Astrocyte of the spinal cord (primary cell): ENCODE measurements around the gene SLC6A14.

ENCODE experiments used
- DNase-seq: peaks from one replicate; pipeline ENCODE4 v3.0.0; 2011; ENCODE audit warnings: low read depth, low spot score
- H3K4me3 ChIP-seq: 2 replicates; pipeline ENCODE4 v1.5.1; 2011; ENCODE audit warnings: low read depth, mild to moderate bottlenecking, low read length, moderate library complexity
- in situ Hi-C: cut with HindIII; loops from 2 replicates; pipeline ENCODE4 v1.10.0; 2017; ENCODE audit warnings: low sequenced_read_pairs
- TF ChIP-seq, protein P1 (sequence below): IDR thresholded peaks from 2 replicates; pipeline ENCODE4 v1.5.1; 2012; ENCODE audit warnings: low read depth, mild to moderate bottlenecking, low read length, inconsistent platforms

Gene SLC6A14, protein sequence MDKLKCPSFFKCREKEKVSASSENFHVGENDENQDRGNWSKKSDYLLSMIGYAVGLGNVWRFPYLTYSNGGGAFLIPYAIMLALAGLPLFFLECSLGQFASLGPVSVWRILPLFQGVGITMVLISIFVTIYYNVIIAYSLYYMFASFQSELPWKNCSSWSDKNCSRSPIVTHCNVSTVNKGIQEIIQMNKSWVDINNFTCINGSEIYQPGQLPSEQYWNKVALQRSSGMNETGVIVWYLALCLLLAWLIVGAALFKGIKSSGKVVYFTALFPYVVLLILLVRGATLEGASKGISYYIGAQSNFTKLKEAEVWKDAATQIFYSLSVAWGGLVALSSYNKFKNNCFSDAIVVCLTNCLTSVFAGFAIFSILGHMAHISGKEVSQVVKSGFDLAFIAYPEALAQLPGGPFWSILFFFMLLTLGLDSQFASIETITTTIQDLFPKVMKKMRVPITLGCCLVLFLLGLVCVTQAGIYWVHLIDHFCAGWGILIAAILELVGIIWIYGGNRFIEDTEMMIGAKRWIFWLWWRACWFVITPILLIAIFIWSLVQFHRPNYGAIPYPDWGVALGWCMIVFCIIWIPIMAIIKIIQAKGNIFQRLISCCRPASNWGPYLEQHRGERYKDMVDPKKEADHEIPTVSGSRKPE

DNA sequence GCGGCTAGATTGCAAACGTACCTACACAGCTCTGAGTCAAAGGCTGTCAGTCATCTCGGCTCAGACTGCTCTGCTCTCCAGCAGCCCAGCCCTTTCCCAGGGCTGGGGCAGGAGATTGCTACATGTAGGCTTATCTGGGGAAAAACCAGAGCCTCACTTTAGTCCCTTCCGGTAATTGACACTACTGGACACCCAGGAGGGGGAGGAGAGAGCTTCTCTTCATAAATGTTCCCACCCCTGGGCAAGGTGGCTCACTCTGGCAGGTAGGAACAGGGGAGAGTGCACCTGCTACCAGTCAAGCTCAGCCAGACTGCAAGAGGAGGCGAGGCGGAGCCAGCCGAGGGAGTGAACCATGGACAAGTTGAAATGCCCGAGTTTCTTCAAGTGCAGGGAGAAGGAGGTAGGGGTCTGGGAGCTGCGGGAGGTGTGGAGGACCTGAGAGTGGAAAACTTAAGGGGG lies at the start of gene SLC6A14:
TSS of gene SLC6A14 (plus strand) at position 249 of the 459 bp plus-strand sequence. CDS start at position 353, 104 bp downstream.
- no peak within 1 kb of the TSS for H3K4me3 ChIP-seq
- DNase-seq: no peak
- TF ChIP-seq, protein P1, sequence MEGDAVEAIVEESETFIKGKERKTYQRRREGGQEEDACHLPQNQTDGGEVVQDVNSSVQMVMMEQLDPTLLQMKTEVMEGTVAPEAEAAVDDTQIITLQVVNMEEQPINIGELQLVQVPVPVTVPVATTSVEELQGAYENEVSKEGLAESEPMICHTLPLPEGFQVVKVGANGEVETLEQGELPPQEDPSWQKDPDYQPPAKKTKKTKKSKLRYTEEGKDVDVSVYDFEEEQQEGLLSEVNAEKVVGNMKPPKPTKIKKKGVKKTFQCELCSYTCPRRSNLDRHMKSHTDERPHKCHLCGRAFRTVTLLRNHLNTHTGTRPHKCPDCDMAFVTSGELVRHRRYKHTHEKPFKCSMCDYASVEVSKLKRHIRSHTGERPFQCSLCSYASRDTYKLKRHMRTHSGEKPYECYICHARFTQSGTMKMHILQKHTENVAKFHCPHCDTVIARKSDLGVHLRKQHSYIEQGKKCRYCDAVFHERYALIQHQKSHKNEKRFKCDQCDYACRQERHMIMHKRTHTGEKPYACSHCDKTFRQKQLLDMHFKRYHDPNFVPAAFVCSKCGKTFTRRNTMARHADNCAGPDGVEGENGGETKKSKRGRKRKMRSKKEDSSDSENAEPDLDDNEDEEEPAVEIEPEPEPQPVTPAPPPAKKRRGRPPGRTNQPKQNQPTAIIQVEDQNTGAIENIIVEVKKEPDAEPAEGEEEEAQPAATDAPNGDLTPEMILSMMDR: no peak
- in situ Hi-C loops: no loop called here

DNA sequence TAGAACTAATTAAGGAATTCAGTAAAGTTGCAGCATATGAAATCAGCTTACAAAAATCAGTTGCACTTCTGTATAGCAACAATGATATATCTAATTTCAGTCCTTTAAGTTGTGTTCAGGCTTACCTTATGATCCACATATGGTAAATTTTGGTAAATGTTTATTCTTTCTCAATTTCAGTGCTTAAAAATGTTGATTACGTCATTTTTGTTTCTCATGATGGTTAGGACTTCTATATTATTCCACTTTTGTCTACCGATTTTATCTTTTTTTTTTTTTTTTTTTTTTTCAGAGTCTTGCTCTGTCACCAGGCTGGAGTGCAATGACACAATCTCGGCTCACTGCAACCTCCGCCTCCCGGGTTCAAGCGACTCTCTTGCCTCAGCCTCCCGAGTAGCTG lies 40.7 kb upstream of the SLC6A14 start:
- in situ Hi-C loops: no loop called here
- no peak for DNase-seq
- TF ChIP-seq, protein P1: no peak
- H3K4me3 ChIP-seq: no peak overlapping the region

DNA sequence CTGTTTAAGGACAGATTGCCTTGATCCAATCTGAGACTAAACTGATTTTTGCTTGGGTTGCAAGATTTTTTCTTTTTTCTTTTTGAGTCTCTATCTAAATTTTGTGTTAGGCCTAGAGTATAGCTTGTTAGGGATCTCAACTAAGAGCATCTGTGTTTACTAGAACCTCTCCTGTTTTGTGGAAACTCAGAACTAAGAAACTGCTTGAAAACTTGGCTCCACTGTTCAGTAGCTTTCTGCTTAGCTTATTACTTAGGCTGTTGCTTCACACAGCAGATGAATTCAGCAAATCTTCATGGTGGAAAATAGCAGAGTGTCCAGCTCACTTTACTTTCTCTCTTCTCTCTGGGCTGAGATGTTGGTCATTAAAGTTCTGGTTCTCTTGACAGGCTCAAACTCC lies 36.7 kb upstream of the SLC6A14 start:
- in situ Hi-C loops: no loop called here
- no peak overlapping the region for H3K4me3 ChIP-seq
- no peak for DNase-seq
- TF ChIP-seq, protein P1: no peak

DNA sequence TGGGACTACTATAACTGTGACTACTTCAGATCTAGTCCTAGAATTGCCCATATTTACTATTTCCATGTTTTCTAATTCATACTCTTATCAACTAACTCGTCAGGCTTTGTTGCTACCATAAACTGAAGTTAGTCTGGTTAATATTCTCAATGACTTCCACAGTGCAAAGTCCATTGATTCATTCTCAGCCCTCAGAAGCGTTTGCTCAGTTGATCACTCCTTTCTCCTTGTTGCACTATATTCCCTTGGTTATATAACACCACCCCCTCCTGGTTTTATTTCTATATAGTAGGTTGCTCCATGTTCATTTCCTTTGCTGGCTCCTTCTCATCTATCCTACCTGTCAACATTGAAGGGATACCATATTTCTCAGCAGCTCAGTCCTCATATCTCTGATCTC lies 27.2 kb upstream of the SLC6A14 start:
- DNase-seq: no peak
- no peak overlapping the region for H3K4me3 ChIP-seq
- in situ Hi-C loops: no loop called here
- TF ChIP-seq, protein P1: no peak

DNA sequence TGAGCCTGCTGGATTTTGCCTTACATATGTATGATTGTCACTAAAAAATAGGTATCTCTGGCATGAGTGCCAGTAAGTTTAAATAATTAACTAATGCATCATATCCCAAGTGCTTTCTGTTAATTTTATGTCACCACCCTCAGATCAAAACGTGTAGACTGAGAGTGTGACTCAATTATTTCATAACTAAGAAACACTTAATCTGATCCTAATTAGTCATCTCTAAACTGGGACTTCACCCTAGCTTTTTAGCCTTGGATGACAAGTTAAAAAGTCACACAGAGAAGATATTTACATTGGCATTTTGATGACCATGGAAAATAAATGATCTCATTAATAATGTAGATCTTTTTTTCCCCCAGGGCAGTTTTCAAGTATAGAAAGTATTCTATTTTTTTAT lies 23.1 kb upstream of the SLC6A14 start:
- TF ChIP-seq, protein P1: no peak
- in situ Hi-C loops: no loop called here
- no peak for DNase-seq
- no peak overlapping the region for H3K4me3 ChIP-seq

DNA sequence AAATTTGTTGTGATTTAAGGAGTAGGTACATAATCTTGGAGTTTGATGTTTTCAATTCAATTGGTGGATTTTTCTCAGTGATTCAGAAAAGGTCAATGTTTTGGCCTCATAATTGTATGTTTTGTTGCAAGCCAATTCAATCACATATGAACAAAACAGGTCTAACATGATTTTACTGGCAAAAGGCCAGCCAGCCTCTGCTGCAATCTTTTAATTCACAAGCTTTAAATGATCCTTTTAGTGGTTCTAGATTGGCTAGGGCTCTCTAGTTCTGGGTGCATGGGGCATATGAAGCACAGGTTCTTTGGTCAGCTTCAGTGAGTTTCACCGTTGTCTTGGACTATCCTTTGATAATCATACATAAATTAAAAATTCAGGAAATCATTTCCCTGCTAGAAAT lies 19.2 kb upstream of the SLC6A14 start:
- TF ChIP-seq, protein P1: no peak
- DNase-seq: no peak
- H3K4me3 ChIP-seq: no peak overlapping the region
- in situ Hi-C loops: no loop called here
